ENCODE measurements around the gene IL37.

The IL37 gene

DNA sequence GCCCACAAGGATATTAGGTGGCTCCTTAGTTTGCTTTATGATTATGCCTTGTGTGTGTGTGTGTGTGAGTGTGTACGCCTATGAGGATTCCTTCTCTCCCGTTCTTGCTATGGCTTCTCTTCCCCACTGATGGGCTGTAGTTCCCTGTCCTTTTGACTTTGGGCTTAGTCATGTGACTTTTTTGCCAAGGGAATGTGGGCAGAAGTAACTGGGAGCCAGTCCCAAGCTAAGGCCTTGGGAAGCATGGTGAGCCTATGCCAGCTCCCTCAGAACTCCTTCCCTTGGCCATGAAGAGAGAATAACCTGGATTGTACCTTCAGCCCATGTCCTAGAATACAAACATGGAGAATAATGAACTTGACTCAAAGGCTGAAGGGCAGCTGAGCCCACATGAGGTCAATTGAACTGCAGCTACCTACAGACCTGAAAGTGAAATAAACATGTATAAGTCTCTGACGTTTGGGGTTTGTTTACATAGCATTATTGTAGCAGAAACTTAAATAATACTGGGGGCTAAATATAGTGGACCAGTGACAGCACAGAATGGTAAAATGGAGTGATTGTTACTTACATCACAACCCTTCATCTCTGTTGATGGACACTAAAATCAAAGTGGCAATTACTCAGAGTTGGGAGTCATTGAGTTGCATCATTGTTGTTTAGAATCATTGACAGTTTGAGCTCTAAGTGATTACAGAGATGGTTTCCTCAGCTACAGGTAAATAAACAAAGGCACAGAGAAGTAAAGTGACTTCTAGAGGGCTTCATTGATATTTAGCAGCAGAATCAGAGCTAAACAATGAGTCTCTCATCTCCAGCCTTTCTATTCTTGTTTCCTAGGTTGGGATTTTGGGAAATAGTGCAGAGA, 51.6 kb downstream of the IL37 start:
- DNase-seq, result no peak

DNA sequence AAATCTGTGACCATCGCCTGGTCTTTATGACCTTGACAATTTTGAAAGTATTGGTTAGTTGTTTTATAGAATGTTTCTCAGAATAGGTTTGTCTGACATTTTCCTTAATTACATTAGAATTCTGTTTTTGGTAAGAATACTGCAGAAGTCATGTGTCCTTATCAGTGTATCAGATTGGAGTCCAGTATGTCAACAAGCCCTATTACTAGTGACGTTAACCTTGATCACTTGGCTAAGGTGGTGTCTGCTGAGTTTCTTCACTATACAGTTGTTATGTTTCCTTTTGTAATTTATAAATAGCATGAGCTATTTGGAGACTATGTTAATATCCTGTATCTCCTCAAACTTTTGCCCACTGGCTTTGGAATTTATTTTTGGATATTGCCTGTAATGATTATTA, 56.1 kb downstream of the IL37 start:
- no peak for DNase-seq

Measured in cerebellar nuclear complex (tissue), 1 donor.